Measurements from ENCODE around the gene ICAM3.
"Not testable (repeated sequence)": the region's sequence is repeated elsewhere in the genome, so short reads cannot be mapped to it uniquely, and the experiment has no call there.

ICAM3 gene

GRCh38 chr19:10339380-10339960 lies at the start of gene ICAM3:
TSS of gene ICAM3 (minus strand) at chr19:10339624. CDS start at chr19:10339614, 10 bp downstream.
- peak; percentile 49 for DNase-seq (ENCODE audit: low read depth)

GRCh38 chr19:10388957-10389356 lies 49.5 kb upstream of the ICAM3 start:
- peak; percentile 75 for DNase-seq (ENCODE audit: low read depth)

- DNase-seq (ENCODE audit: low read depth) = no peak
Observed at GRCh38 chr19:10384580-10384979, 45.2 kb upstream of the ICAM3 start.

- DNase-seq (ENCODE audit: low read depth) = not testable (repeated sequence)
Observed at GRCh38 chr19:10383223-10383499, 43.7 kb upstream of the ICAM3 start.

- peak; percentile 89 for DNase-seq (ENCODE audit: low read depth)
Observed at GRCh38 chr19:10380313-10381102, 41.1 kb upstream of the ICAM3 start, which contains the start of gene TYK2. TSS of gene TYK2 (minus strand) at chr19:10380572. CDS start at chr19:10378406, 2,166 bp downstream.

GRCh38 chr19:10379880-10380312 lies 40.5 kb upstream of the ICAM3 start:
- DNase-seq (ENCODE audit: low read depth) = no peak

GRCh38 chr19:10378124-10378523 lies 38.7 kb upstream of the ICAM3 start:
- no peak for DNase-seq (ENCODE audit: low read depth)

- DNase-seq (ENCODE audit: low read depth) = not testable (repeated sequence)
Observed at GRCh38 chr19:10377140-10377640, 37.8 kb upstream of the ICAM3 start.

- no peak for DNase-seq (ENCODE audit: low read depth)
Observed at GRCh38 chr19:10374931-10375330, 35.5 kb upstream of the ICAM3 start.

- no peak for DNase-seq (ENCODE audit: low read depth)
Observed at GRCh38 chr19:10372690-10373089, 33.3 kb upstream of the ICAM3 start.

GRCh38 chr19:10368101-10368803 lies 28.8 kb upstream of the ICAM3 start:
- no peak for DNase-seq (ENCODE audit: low read depth)

- DNase-seq (ENCODE audit: low read depth) = not testable (repeated sequence)
Observed at GRCh38 chr19:10366950-10367512, 27.6 kb upstream of the ICAM3 start.

- DNase-seq (ENCODE audit: low read depth) = no peak
Observed at GRCh38 chr19:10365518-10365917, 26.1 kb upstream of the ICAM3 start.

- DNase-seq (ENCODE audit: low read depth) = no peak
Observed at GRCh38 chr19:10364644-10365043, 25.2 kb upstream of the ICAM3 start.

- no peak for DNase-seq (ENCODE audit: low read depth)
Observed at GRCh38 chr19:10363789-10364281, 24.4 kb upstream of the ICAM3 start.

GRCh38 chr19:10362259-10362658 lies 22.8 kb upstream of the ICAM3 start:
- no peak for DNase-seq (ENCODE audit: low read depth)

GRCh38 chr19:10361569-10362011 lies 22.2 kb upstream of the ICAM3 start:
- DNase-seq (ENCODE audit: low read depth) = no peak

- DNase-seq (ENCODE audit: low read depth) = no peak
Observed at GRCh38 chr19:10356431-10356830, 17.0 kb upstream of the ICAM3 start.

GRCh38 chr19:10353793-10354391 lies 14.5 kb upstream of the ICAM3 start:
- no peak for DNase-seq (ENCODE audit: low read depth)

- no peak for DNase-seq (ENCODE audit: low read depth)
Observed at GRCh38 chr19:10352764-10353671, 13.6 kb upstream of the ICAM3 start.

- DNase-seq (ENCODE audit: low read depth) = no peak
Observed at GRCh38 chr19:10346509-10346908, 7.1 kb upstream of the ICAM3 start.
